IPS DF 4.7 (cell line): Measurements from ENCODE around the gene XPNPEP1.

Source experiments
- DNase-seq: peaks from one replicate; pipeline ENCODE4 v3.0.0-alpha.2; 2013; ENCODE audit warnings: low spot score; ENCODE audit errors: extremely low read depth

Gene XPNPEP1

DNA sequence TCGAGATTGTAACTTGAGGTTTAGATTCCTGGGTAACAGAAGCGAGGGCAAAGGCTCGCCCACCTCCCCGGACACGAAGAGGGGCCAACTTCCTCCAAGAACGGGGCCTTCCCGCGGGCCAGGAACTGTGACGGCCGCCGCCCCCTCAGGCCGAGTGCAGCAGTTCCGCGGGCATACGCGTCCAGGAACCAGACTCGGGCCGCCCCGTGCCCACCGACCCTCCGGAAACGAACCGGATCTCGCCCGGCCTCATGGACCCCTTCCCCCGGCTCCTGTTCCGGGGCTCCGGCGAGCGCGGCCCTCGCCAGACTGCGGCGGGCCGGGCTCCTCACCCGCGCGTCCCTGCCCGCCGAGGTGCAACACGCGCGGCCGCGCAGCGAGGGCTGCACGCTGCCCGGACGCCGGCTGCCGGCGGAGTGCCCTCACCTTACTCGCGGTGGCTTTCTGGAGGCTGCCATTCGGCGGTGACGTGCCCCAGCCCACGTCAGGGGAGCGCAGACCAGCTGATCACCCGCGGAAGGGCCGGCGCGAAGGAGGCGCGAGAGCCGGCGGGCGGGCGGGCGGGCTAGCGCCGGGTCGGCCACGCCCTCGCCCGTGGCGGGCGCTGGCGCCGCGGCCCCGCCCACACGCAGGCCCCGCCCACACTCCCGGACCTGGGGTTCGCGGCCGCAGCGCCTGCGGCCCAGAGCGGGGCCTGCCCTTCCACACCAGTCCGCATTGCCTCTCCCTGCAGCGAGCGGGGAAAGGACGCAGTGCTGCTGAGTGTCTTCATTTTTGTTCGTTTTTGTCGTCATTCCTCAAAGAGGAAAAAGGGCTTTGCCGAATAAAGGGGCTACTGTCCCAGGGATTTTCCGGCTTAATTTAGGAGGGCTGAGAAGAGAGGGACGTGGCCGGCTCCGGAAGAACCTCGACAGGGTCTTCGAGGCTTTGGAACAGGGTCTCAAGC lies at the start of gene XPNPEP1:
Gene XPNPEP1 (minus strand): TSS at position 536 of the 946 bp plus-strand sequence. CDS start 78 bp downstream, at position 458.
- no peak for DNase-seq

DNA sequence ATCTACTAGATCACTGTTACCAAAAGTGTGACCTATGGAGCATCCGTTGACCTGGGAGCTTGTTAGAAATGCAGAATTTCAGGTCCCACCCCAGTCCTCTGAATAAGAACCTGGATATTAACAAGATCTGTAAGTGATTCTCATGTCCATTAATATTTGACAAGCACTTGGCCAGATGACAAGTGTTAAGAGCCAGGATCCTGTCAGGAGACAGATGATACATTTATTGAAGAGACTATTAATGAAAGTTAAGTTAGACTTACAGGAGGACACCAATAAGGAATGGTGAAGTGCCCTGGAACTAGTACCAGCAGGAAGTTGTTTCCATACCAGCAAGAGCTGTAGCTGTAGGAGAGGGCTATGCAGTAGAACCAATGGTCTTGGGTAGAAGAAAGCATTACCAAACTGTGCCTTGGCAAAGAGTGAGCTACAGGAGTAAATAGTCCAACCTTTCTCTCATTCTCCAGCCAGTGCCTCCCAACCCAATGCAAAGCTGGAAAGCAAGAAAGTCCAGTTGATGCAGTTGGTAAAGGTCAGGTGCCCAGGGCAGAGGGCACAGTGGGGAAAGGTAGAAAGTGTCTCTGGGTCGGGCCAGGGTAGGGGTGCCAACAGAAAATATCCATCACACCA lies 49.2 kb upstream of the XPNPEP1 start:
- DNase-seq = no peak

DNA sequence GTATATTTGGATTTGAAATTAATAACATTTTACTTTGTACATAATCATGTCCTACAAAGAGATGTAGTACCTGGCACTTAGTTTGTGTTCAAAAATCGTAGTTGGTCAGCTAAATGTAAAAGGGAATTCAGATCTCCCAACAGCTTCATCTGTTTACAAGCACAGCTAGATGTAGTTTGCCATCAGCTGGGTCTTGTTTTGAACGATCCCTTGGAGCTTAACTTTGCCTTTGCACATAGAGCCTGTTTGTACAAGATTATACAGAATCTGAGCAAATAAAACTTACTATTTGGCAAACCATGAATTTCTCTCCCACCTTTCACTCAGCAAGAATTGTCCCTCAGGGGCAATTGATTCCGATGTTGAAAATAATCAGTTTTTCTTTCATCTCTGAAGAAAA lies 48.3 kb upstream of the XPNPEP1 start:
- no peak for DNase-seq

DNA sequence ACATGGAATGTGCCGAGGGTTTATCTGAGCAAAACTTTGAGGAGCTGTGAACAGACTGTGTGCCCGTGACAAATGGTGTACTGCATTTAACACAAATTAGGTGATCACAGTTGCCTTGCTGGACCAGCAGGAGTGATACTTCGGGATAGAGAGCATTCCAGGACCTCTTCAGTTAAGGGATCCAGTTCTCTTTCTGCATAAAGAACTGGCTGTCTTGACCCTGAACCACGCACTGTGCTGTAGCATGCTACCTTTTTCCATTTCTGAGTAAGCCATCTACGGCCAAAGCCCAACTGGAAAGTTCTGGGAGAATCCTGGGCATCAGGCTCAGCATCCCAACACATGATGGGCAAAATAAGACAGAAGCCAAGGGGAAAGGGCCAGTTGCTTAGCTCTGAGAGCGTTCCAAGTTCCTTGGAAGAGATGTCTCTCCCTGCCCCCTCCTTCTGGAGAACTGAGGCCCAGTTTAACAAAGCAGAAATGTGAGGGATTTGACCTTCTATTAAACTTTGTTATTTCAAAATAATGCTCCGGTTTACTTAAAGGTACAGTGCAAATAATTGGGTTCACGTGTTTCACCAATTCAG lies 46.5 kb upstream of the XPNPEP1 start:
- no peak for DNase-seq

DNA sequence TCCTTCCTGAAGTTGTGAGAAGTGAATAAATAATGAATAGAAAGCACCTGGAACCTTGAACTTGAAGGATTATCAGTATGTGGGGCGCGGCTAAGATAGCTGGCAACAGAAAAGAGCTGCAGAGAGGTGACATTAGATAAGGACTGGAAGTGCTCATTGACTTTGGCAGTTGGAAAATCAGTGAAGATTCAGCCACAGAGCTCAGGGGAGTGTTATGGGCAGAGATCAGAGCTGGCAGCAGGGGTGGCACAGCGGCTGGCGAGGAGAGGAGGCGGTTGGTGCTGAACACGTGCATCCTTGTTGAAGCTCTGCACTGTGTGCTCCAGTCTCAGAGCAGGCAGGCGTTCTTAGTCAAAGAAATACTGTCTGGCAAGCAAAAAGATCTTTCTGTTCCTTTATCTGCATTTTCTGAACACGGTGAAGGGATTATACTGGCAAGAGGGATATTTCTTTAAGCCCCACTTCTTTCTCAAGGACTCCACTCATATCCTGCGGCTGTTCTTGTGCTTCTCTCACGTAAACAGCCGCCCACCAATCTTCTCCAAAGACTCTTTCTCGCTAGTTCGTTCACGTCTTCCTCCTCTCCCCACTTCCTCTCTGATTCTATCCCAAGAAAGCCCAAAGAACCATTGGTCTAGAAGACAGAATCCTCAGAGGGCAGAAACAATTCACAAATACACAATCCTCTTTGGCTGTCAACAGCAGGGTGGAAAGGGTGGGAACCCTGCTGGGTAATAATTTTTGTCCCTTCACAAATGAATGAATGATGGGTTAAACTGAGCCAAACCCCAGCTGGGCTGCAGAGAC lies 45.8 kb upstream of the XPNPEP1 start:
- no peak for DNase-seq

DNA sequence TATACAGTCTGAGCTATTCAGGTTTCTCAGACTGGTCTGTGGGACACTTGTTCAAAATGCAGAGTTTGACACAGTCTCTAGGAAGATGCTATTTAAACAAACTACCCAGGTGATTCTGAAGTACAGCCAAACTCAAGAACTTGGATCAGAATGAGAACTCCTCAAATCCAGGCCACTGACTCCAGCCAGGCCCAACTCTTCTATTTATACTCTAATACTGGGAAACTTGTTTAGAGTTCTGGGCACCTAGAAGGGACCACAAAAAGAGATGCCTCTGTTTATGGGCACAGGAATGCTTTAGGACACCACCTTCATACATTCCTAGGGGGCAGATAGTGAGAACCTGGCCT lies 44.4 kb upstream of the XPNPEP1 start:
- DNase-seq = no peak

DNA sequence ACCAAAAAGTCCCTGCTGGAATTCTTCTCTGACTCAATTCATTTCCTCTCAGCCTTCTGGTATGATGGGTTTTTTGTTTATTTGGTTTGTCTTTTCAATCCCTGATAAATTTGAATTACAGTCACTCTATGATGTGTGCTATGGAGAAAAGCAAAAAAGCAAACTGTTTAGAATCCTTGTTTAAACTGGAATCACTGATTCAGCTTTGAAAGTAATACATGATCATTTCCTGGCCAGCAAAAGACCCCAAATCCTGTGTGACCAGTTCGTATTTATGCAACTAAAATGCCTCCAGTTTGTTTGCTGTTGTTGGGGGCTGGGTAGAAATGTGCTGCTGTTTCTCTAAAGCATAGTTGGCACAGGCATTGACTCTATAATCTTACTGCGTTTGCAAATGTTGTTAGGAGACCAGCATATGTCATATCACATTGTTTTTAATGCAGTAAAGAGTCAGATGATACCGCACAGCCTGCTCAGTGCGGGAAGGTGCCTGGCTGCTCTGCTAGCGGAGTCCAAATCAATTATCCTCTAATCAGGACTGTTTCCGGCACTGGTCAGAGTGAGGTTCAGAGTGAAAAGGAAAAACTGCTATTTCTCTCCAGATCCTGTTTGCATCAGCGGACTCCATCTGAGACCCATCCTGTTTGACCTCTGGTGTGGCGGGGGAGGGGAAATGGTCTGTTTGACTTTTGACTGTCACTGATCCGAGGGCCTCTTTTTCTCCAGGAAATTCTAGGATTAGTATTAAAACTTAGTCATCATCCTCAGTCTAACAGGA lies 43.8 kb upstream of the XPNPEP1 start:
- no peak for DNase-seq

DNA sequence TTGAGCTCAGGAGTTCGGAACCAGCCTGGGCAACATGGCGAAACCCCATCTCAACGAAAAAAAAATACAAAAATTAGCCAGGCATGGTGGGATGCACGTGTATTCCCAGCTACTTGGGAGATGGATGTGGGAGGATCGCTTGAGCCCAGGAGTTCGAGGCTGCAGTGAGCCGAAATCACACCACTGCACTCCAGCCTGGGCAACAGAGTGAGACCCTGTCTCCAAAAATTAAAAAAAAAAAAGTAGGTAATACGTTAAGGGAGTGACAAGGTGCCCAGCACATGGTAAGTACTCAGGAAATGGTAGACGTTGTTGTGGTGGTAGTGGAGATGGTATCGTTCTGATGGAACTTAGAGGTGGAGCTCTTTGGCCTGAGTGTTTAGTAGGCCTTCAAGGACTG lies 41.0 kb upstream of the XPNPEP1 start:
- DNase-seq = no peak

DNA sequence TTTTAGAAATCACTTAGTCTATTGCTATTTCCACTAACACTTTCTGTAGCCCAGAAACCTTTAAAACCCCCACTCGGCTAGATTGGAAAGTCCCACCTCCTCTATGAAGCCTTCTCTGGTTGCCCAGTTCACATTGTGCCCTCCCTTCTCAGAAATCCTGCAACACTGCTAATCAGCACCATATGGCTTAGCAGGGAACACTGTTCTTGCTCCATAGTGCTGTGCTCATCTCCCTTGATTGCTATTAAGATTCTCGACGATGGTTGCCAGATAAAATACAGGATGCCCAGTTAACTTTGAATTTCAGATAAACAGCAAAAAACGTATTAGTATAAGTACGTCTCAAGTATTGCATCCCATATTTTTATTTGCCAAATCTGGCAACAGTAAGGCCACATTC lies 40.1 kb upstream of the XPNPEP1 start:
- DNase-seq = no peak

DNA sequence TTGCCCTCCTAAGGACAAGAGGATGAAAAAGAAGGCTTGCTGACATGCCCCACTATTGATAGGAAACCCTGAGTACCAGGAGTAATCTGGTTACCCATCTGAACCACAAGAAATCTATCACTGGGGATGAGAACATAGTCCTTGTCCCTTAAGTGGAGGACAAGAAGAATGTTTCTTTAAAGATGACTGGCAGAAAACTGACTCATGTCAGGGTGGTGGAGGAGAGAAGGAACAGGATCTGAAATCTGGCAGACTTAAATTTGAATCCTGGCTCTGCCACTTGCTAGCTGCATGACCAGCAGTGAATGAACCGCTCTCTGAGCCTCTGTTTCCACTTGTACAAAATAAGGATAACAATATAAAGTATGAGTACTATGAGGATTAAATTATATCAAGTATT lies 38.9 kb upstream of the XPNPEP1 start:
- DNase-seq = no peak

DNA sequence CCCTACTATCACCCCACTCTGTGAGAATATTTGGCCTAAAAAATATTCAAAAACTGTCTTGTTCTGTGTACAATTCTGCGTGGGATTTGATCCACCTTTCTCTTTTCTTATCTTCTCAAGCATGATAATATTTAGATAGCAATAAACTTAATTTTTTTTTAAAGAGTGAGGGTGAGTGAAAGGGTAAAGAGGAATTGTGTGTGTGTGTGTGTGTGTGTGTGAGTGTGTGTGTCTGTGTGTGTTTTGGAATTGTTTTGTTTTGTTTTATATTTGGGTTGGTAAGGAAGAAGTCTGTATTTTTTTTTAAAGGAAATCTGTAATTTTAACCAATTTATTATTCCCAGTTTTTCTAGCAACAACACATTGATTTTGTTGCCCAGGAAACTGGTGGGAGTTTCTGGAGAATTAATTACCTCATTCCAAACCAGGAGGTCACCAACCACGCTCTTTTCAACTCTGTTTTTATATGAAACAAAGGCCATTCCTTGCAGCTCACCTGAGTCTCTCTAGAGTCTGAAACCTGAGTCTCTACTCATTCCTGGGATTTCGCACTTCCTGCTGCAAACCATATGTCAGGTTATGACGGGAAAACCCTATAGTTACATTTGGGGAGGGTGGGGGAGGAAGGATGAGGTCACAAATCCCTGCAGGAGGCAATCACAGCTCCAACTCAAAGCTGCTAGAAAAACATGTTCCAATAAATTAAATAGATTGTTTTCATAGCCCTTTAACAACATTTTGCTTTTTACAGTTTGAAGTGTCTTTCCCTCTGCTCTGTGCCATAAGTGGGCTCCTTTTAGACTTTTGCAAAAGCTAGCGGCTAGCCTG lies 38.1 kb upstream of the XPNPEP1 start:
- DNase-seq = no peak

DNA sequence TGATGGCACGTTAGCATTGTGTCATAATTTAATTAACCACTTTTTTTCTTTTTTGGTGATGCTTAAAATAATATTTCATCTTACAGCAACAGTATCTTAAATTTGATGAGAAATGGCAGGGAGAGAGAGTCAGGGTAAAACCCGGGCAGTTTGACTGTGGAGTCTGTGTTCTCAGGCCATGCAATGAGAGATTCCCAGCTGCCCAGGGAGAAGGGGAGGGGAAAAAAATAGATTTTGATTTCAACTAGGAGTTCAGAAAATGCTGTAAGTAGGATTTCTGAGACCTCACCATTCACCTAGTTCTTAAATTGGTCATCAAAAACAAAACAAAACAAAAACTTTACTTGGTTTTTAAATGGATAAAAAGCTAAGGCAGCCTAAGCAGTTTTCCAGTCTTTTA lies 37.4 kb upstream of the XPNPEP1 start:
- no peak for DNase-seq

DNA sequence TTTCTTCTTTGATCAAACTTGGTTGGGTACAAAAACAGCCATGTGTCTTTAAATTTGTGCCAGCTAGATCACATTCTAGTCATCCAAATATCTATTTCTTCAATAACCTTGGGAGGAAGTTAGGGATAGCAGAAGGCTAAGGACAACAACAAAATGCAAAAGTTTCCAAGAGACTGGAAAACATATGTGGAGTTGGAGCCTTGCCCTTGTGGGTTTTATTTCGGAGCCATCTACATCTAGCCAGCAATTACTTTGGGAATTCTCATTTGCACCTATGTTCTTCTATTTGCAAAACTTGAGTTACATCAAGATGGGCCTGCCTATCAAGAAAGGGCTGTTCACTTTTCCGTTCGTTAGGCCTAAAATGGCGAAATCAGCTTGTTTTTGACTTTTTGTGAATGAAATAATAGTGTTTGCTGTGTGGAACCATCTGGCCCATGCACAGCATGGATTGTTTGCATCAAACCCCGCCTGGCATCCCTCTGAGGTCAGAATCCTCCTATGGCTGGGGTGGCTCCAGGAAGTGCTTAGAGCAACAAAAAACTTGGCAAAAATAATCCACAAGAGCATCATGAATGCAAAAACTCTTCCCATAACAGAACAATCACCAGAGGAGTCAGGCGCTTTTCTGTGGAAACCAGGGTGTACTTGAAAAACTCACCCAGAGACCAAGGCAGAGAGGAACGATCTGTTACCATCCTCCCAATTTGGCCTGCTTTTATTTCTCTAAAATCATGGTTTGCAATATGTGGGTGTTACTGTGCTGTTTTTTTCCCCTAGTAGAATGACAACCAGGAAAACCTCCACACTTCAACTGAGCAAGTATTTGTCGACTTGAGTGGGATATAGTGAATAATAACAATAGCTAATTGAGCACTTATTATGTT lies 36.2 kb upstream of the XPNPEP1 start:
- DNase-seq = no peak

DNA sequence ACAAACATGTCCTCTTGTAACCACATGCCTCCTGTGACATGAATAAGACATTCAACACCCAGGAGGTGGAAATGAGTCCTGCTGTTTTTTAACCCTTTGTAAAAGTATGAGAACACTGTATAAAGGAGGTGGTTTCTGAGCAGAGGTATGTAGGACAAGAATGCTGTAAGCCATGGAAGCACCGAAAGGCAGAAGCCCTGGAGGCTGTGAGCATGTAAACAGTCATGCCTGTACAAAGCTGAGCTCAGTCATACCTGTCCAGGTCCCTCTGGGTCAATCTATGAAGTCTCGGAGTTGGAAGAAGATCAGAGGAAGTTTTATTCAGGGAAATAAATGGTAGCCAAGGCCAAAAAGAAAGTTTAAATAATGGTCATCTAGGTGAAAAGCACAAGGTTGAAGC lies 34.7 kb upstream of the XPNPEP1 start:
- no peak for DNase-seq

DNA sequence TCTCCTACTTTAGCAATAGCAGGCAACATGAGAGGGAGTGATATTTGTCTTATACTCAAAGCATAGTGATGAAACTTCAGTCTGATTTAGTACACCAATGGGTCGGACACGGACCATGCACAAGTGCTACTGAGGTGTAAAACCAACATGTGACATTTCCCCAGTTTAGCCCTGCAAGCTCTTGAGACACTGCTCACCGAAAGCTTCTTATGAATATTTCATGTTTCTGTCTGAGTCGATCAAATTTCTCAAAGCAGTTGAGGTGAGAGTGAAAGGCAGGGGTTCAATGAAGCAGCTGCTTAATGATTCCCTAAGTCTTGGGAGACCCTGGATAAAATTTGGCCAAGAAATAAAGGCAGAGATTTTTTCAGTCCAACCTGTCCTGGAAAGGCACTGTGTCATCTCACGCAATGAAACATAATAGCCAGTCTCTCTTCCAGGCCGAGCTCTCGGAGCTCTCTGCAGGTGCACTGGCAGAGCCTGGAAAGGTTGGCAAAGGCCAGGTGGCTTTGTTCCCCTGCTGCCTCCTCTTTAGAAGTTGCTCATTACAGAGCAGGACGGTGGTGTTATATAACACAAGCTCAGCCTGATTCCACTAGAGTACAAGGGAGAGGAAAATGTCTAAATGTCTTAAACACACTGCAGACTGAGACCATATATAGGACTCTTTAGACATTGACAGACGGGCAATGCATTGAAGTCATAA lies 33.9 kb upstream of the XPNPEP1 start:
- no peak for DNase-seq

DNA sequence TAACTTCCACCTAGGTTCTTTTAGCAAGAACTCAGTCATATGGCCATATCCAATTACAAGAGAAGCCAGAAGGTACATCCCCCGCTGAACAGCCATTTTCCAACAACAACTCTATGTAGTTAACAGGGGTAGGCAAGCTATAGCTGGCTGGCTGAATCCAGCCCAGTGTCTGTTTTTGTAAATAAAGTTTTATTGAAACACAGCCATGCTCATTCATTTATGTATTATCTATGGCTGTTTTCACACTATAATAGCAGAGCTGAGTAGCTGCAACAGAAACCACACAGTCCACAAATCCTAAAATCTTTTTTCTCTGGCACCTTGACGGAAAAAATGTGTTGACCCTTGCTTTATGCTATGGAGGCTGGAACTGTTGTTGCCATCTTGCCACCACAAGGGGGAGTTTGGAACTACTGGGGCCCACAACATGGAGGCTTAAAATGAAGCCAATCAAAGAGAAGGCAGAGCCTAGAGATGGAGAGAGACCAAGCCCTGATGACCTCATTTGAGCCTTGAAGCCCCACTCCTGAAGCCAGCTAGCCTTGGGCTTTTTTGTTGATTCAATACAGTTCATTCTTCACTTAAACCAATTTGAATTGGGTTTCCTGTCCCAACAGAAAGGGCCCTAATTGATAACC lies 33.3 kb upstream of the XPNPEP1 start:
- DNase-seq = no peak

DNA sequence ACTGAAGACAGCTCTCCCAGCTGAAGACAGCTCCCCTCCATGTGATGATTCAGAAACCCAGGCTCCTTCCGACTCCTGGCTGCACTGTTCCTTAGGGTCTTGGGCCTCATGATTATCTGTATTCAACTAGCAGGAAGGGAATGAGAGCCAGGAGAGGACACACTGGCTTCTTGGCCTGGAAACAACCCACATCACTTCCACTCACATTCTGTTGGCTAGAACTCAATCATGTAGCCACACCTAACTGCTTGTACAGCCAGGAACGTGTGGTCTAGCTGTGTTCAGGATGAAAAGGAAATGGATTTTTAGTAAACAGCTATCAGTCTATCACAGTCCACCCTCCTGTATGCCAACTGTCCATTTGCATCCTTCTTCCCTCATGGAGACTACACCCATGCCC lies 30.5 kb upstream of the XPNPEP1 start:
- DNase-seq = no peak

DNA sequence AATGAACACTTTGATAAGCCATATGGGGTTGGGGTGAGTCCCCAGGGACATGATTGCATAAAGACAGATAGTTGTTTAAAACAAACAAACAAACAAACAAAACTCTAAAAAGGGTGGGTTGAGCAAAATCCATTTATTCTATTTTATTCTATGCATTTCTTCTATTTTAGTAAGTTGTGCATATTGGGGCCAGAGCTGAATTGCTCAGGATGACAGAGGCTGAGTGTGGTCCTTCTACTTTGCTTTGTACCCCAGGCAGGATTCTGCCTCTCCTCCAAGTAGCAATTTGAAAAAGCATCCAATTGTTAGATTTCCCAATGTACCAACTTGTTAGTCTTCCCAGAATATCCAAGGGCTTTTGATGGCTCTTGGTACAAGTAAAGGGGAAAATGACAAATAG lies 29.2 kb upstream of the XPNPEP1 start:
- no peak for DNase-seq
